Activated CD4-positive, alpha-beta T cell treated with anti-CD3 and anti-CD28 coated beads for 24 hours (primary cell): Measurements from ENCODE around the gene DCC.

Experiments used
- DNase-seq, 2 donors: peaks; one replicate each; pipeline ENCODE4 v3.0.0-alpha.2; 2020; ENCODE audit warnings: low read depth in 2 of 2

DCC gene

DNA sequence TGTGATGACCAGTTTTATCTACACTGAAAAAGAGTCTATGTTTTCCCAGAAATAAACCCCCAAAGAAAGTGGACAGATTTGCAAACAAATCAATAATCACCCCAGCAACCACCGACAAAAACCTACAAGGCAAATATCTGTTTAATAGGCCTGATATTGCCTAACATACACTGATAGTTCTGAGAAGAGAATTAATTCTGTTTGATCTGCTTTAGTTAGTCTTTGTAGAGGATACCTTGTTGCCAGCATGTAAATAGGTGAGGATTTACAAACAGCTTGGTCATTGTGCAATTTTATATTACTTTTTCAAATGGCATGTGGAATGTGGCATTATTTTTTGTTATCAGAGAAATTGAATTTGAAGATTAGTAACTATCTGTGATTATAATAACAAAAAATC lies 86.5 kb downstream of the DCC start:
- no peak for DNase-seq

DNA sequence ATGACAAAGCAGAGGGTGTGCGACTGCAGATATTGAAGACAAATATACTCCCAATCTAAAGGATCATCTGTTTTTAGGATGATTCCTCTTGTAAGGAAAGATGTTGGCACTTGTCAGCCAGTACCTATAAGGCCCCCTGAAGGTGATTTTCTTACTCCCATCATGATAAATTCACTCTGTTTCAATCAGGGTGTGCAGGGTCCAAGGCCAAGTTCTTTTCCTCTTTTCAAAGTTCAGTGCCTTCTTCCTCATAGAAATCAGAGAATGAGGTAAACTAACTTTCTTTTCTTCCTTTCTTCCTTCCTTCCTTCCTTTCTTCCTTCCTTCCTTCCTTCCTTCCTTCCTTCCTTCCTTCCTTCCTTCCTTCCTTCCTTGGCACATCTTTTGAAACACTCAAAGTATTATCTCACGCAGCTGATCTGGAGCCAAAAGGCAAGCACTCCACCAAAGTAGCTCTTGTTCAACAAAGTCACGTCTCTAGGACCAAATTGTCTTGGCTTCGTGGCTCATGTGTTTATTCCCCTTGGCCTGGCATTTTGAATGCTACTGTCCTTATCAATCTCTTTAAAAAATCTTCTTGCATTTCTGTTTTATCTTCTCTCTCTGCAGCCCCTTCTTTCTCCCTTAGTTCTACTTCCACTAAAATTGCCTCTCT lies 87.7 kb downstream of the DCC start:
- no peak for DNase-seq

DNA sequence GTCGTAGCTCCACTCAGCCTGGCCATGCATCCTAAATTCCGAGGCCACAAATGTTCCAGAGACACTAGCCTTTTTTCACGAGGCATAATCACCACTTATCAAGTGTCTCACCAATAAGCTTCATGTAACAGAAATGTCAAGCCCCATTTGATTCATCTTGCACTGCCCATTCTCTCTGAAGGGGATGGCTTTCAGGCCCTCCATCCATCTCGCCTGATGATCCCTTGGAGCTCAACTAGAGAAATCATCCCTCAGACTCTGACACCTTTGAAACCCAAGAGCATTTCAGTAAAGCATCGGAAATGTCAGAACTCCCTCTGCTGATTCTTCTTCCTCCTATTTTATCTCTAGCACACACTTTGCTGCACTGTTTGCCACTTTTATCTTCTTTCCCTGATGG lies 91.7 kb downstream of the DCC start:
- no peak for DNase-seq

DNA sequence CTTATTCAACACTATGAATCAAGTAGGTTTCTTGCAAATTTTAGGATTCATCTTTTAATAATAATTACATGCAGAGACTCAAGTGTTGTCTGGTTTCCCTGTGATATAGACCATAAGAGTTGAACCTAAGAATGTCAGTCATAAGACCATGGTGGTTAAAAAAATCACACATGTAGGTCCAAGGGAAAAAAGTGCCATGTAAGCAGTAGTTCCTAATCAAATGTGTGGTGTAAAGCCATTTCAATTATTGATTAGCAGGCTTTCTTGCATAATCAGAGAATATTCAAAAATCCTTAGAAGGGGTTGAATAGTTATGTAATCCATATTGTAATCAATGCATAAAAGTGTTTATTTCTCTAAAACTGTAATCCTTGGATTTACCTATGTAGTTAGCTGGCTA lies 93.8 kb downstream of the DCC start:
- no peak for DNase-seq

DNA sequence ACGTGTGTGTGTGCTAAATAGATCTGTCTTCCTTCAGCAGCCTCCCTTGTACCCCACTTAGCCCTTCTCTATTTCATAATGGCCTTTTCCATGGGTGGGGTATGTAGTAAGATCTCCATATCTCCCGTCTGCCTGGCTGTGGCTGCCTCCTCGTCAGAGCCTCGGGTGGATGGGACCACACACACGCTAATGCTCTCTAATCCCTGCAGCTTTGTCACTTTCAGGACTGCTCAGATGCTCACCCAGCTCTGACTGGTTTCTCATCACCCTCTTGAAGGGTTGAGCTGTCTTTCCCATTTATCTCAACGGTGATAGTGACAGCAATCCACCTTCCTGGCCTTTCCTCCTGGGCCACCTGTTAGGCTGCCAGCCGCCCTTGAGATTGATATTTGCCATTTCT lies 95.3 kb downstream of the DCC start:
- no peak for DNase-seq

DNA sequence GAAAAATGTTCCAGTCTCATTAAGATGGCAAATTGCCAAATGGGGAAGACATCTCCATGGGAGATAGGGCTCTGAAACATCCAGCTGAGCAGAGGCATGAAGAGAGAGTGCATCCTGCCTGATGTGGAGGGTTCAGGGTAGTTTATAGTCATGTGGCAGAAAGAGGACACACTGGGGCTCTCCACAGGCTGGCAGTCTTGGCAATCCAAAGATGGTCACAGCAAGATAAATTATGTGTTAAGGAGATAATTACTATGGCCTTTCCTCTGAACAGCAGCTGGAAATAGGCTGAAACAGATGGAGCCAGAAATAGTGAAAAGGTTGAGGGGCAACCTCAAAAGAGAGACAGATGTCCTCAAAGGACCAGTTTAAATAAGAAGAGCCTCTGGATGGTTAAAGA lies 97.2 kb downstream of the DCC start:
- no peak for DNase-seq

DNA sequence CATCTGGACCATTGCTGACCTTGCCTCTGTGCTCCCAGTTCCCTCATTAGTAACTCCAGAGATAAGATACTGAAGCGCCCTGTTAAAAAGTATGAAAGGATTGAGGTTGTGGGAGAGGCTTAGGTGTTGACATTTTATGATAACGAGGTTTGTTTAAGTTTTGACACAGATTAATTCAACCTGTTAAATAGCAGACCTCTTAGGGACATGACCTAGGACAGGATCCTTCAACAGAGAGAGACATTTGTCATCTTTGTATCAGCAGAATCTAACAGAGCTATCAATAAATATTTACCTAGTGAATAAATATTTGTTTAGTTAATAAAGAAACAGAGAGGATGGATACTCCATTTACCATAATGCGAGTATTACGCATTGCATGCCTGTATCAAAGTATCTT lies 99.5 kb downstream of the DCC start:
- no peak for DNase-seq

DNA sequence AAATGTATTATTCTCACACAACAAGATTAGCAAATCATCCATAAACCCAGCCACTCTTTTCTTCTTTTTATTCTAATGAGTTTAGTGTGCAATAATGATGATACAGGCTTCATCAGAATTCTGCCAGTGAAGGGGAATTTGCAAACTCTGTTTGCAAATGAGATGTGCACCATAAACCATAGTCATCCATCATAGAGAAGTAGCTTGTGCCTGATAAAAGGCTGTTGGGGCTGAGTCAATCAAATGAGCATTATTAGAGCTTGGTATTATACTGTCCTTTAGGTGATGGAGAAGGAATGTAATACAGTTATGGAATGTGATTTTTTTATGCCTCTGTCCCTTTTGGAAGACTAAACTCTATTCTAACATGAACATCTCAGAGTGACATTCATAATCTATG lies 101.8 kb downstream of the DCC start:
- no peak for DNase-seq

DNA sequence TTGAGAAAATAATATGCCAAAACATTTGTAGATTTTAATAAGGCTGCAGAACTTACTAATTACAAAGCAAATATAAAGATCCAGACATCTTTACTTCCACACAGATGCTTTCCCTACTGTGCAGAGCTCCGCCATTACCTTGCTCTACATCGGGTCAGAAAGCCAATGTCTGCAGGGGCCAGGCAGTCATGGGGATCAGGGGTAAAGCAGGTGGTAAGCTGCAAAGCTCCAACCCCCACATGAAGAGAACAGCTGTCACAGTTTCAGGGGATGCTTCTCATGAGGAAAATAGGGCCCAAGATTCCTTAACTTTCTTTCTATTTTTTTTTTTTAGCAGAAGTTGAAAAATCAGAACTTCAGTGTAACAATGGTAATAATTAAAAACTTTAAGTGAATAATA lies 102.7 kb downstream of the DCC start:
- DNase-seq, result no peak

DNA sequence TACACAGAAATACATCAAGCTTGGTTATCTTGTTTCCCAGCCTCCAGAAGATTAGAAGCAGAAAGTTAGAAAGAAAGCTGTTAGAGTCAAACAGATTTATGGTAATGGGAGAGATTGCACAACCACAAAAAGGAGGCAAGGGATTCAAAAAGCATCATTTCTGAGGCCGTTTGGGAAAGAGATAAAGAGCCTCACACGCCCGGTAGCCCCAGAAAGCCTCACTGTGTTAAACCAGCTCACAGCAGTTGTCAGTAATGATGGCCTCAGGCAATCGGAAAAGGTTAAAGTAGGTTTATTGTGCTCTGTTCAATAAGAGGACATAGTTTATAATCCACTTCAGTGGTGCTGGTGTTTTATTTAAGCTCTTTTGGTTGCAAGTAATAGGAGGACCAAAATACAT lies 111.3 kb downstream of the DCC start:
- DNase-seq, result no peak

DNA sequence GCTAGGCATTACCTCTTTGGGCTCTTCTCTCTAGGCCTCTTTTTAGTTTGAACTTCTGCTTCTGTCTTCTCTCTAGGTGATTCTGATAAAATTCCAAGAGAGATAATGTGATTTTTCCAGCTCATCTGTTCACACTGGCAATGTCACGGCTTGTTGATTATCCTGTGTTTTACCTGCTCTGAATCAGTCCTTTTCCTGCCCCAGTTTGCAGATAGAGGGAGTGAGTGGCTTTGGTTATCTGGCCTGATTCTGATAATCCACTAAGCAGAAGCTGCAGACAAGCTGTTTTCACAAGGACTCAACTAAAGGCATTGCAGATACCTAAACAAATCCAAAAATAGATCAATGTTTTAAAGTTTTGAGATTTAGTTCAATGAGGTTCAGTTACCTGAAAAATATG lies 111.9 kb downstream of the DCC start:
- no peak for DNase-seq

DNA sequence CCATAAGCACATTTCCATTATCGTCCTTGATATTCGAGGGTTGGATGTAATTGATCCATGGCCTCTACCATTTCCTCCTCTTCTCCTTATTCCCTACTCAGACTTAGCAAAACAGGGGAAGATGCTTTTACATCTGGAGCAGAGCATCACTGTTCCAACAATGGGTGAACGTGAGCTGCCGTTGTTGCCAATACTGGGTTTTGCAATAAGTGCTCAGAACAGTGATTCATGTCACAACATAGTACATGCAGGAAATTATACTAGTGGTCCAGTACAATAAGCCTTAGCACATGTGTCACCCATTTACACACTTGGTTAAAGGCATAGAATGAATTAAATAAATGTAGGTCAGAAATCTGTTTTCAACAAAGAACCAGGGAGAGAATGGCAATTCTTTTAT lies 112.4 kb downstream of the DCC start:
- DNase-seq, result no peak

DNA sequence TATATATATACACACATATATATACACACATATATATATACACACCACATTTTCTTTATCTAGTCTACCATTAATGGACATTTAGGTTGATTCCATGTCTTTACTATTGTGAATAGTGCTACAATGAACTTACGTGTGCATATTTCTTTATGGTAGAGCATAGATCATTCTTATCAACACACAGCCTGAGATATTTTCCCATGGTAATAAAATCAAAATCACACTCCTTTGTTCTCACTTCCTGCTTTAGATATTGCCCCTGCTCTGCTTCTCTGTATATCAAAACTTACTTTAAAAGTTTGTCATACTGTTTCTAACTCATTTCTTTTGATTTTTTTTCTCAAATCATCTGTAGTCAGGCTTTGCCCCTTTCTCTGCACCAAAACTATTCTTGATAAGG lies 119.9 kb downstream of the DCC start:
- DNase-seq, result no peak

DNA sequence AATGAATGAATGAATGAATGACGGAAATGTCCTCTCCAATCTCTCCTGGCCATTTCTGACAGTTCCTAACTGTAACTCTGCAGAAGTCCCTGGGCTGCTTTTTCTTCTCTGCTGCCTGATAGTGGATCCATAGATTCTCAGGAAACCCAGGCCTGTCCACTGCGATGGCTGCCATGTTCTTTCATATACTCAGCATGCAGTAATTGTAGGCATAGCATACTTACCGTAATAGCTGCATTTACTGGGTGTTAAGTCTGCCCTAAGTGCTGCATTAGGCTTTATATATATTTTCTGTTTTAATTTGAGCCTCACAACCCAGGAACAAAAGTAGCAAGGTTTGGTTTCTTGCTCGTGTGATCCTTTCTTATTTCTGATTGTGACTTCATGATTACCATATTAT lies 122.9 kb downstream of the DCC start:
- no peak for DNase-seq

DNA sequence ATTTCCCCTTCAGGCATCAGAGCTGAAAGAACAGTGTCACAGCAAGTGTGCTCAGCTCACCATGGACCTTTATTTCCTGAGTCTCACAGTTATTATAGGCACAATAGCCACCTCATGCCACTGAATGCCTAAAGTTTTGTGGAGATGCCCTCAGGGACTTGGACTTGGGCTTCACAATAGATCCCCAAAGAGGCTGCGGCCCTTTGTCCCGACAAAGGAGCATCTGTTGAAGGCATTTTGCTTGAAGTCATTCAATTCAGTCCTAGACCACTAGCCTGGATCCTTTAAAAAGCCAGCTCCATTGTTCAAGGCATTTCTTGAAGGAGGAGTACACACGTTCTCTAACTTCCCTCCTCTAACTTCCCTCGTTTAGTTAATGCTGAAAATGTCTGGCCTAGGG lies 125.4 kb downstream of the DCC start:
- DNase-seq, result no peak

DNA sequence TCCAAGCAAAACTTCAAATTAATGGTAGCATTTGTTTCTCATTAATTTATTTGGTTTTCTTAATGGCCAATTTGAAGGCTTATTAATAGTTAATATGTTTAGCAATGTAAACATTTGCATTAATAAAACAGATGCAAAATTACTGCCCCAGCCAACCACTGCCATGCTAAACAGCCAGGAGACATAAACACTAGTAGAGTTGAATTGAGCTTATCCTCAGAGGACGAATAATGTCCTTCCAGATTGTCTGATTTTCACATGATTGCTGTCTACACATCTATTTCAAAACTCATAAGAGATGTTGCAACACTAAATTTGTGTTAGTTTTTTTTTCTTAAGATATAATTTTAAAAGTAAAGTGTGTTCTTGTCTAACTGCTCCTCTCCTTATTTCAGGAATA lies 128.5 kb downstream of the DCC start:
- no peak for DNase-seq

DNA sequence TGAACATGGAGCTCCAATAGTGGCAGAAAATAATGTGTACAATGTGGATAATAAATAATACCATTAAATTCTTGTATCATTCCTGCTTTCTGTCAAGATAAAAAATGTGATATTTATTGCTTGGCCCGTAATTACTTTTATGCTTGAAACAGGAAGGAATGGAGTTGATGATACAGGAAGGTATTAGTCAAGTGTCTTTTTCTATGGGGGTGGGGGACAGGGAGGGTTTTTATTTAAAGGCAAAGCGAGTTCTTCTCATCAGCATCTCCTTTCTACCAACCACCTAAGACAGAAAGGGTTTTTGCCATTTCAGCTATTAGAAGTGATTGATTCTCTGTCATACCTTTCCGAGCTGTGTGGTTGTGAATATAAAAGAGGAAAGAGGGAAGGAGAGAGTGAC lies 135.3 kb downstream of the DCC start:
- no peak for DNase-seq

DNA sequence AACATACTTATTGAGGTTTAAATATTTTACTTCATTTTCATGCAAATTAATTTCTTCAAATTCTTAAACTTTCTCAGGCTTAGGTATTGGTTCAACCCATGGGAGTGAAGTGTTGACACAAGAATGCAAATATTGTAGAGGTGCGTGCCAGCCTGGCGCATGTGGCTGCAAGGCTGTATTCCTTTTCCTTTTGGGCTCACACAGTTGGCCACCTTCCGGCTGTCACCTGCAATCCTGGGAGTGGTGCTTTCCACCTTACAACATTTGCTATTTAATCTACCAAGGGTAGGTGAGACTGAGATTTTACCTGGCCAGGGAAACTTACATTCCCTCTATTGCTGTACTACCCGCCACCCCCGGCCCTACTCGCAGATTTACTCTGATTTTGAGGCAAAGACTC lies 141.1 kb downstream of the DCC start:
- DNase-seq, result no peak

DNA sequence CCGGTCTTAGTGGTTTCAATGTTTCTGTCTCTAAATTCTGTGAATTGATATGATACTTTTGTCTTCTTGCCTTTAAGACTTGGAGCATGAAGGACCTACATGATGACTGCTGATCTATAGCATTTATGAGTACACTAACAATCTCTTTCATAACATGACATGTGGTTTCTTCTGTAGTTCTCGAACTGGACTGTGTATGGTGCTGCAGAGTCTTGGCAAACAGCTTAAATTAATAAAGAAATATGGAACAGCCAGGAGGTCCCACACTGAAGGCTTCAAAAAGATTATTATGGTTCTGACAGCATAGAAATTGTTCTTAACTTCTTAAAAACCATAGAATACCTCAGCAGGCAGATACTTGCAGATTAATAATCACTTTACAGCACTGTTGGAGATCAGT lies 145.0 kb downstream of the DCC start:
- no peak for DNase-seq

DNA sequence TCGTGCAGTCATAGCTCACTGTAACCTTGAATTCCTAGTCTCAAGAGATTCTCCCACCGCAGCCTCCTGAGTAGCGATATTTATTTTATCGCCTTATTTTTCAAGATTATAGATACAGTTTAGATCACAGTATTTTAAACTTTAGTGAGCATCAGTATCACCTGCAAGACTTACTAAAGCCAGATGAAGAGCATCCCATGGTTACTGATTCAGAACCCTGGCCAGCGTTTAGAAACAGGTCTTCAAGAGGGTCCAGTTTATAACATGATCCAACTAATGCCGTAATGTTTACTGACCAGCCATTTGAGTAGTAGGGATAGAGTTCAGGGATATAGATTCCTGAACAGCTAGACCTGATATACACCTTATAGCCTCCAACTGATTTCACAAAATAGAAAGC lies 146.1 kb downstream of the DCC start:
- no peak for DNase-seq

DNA sequence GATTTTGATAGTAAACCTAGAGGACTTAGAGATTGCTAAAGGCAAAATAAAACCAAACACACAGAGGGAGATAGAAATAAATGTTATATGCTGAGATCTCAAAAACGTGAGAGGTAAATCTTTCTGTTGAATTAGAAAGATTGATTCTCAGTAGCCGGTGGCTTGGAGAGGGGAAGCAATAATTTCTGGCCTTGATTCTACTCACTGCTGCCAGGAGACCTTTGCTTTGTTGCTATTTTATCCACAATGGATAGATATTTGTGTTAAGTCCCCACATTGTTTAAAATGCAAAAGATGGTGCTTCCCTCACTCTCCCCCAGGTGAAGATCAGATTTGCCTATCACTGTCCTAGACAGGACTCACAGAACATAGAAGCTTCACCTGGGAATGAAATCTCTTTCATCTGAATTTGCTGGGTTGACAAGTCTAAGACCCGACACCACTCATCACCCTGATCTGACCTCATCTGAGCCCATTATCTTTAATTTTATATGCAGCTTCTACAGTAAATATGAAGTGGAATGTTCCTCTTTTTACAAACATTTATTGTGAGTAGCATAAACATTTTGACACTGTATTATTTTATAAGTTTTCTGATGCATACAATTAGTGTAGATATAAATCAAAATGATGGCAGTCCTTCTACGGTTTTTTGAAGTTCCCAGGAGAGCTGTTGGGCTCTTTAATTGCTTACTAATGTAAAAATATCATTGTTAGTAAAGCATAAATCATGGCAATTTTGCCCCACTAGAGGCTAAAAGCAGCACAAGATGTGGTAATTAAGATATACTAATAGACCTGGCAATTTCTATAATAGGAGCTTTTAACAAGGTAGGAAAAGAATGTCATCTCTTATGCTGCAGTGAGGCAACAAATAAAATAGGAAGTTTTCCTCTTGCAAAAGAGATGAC lies 149.7 kb downstream of the DCC start:
- no peak for DNase-seq

DNA sequence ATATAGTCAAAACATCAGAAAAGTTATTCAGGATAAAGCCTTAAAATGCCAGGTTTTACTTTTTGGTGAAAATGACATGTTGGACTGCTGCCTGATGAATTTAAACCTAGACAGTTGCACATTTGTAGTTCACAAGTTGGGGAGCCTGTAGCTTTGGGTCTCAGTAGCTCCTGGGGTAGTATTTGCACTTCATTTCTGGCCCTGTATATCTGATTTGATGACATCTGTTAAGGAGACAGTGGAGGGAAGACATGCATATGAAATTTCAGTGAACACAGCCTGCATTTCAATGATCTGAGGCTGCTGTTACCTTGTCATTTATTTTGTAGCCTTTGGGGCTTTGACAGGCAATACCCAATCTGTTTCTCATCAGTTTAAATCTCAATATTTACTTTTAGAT lies 156.4 kb downstream of the DCC start:
- DNase-seq, result no peak

DNA sequence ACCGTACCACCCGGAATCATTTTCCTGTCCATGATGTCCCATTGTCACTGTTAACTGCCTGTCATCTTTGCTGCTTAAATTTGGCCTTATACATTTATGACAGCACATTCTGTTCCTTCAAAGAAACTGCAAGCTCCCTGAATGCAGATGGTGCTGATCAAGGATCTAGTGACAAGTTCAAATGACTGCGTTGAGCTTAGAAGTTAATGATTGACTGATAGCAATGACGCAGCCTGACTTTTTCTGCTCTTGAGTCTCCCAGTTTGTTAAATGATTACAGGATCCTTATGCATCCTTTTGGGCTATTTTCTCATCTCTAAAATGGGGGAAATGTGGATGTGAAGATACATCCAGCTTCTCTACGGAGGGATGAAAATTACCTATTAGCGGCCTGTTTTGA lies 159.0 kb downstream of the DCC start:
- DNase-seq, result no peak

DNA sequence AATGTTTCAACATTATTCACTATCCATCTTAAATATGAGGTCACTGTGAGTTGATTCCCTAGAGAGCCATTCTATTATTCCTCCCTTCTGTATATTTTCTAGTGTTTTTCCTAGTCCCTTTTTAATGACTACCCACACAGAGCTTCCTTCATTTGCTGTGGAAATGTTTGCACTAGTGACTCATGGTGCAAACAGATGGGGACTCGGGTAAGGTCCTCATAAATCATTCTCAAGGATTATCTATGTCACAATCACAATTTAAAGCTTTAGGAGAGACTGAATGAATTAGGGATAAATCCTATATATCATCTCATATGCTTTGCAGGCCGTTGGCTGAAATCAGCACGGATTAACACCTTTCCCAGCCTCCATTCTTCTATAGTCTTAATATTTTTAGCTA lies 159.6 kb downstream of the DCC start:
- no peak for DNase-seq
